HepG2 (cell line): ENCODE data around the gene FBXO8. TPM values are rescaled to one million over a fixed set of nuclear protein-coding genes. Genes with fewer than 3 reads are reported as not detected.

ENCODE experiments used
- ATAC-seq: fragments of 200-7000 bp; cut with Tn5 transposase; 3 replicates; pipeline ENCODE4 v1.9.1; 2020; ENCODE audit warnings: mild to moderate bottlenecking, moderate library complexity
- BruUV-seq: library from RNA; stranded (reverse); fragments of 400-500 nt; replicated peaks from 2 replicates; lab custom pipeline; 2021; lab: Mats Ljungman, UMichigan
- CTCF ChIA-PET: fragments of 300-600 bp; formaldehyde crosslinking; extraction: SDS; loops from one replicate; lab custom pipeline; 2021; ENCODE audit warnings: low total read pairs, inconsistent platforms, low intra/inter-chr PET ratio; lab: Yijun Ruan, JAX
- POLR2A ChIA-PET: fragments of 350-600 bp; sonication (Branson Sonifier 250); formaldehyde crosslinking; loops from one replicate; lab custom pipeline; 2020; ENCODE audit warnings: antibody characterized with exemption, inconsistent platforms; lab: Yijun Ruan, JAX
- DNase-seq: peaks from one replicate; pipeline ENCODE4 v3.0.0-alpha.2; 2015; ENCODE audit warnings: low spot score
- FAIRE-seq: peaks from 3 replicates; lab custom pipeline; 2011; peaks lifted over from hg19 to GRCh38; lab: Jason Lieb, UNC
- H2AFZ ChIP-seq: one replicate; pipeline ENCODE4 v1.6.1; 2011; ENCODE audit warnings: low read length, inconsistent platforms
- H3K27ac ChIP-seq: fragments of 300-600 bp; 3 replicates; pipeline ENCODE4 v1.8.0; 2011; ENCODE audit warnings: mixed run types, mild to moderate bottlenecking, mixed read lengths, low read length, inconsistent platforms; ENCODE audit not compliant: insufficient read depth; ENCODE audit errors: extremely low read length
- H3K27me3 ChIP-seq, 2 experiments: fragments of 200-600 bp in 1 of 2; 2 replicates in 1 of 2; 3 replicates in 1 of 2; pipeline versions ENCODE4 v1.6.0 to v1.8.0; 2011; ENCODE audit warnings: low read length in 2 of 2, mild to moderate bottlenecking in 2 of 2, moderate library complexity in 2 of 2, inconsistent platforms in 1 of 2; ENCODE audit not compliant: insufficient read depth in 2 of 2, control insufficient read depth in 1 of 2
- H3K36me3 ChIP-seq, 2 experiments: fragments of 200-600 bp in 1 of 2; replicated peaks in 1 of 2; 2 replicates in 1 of 2; 3 replicates in 1 of 2; pipeline versions ENCODE4 v1.5.1 to v1.8.0; 2011; ENCODE audit warnings: low read length in 2 of 2, inconsistent platforms in 1 of 2; ENCODE audit not compliant: insufficient read depth in 2 of 2, control insufficient read depth in 1 of 2
- H3K4me1 ChIP-seq: 2 replicates; pipeline ENCODE4 v1.5.1; 2012; ENCODE audit warnings: low read length, inconsistent platforms; ENCODE audit not compliant: insufficient read depth
- H3K4me2 ChIP-seq: 2 replicates; pipeline ENCODE4 v1.6.0; 2011; ENCODE audit warnings: low read depth, low read length, inconsistent platforms
- H3K4me3 ChIP-seq, 3 experiments: fragments of 200-600 bp in 1 of 3; sonication (generic), shearing (Covaris generic) in 1 of 3; replicated peaks in 1 of 3; 2 replicates each; pipeline ENCODE4 v1.5.1; 2011 to 2016; ENCODE audit warnings: low read length in 3 of 3, inconsistent platforms in 2 of 3, low read depth in 2 of 3, mild to moderate bottlenecking in 2 of 3, control low read depth in 1 of 3, mixed read lengths in 1 of 3; ENCODE audit not compliant: insufficient read depth in 1 of 3
- H3K79me2 ChIP-seq: one replicate; pipeline ENCODE4 v1.6.1; 2011; ENCODE audit warnings: low read length, inconsistent platforms; ENCODE audit not compliant: insufficient read depth
- H3K9ac ChIP-seq: 2 replicates; pipeline ENCODE4 v1.6.0; 2011; ENCODE audit warnings: mild to moderate bottlenecking, low read depth, low read length, inconsistent platforms; ENCODE audit not compliant: insufficient read depth
- H3K9me3 ChIP-seq: 2 replicates; pipeline ENCODE4 v1.5.1; 2012; ENCODE audit warnings: mild to moderate bottlenecking, low read length
- H4K20me1 ChIP-seq: 2 replicates; pipeline ENCODE4 v1.6.0; 2011; ENCODE audit warnings: inconsistent platforms, mild to moderate bottlenecking, low read length, moderate library complexity; ENCODE audit not compliant: insufficient read depth
- EED ChIP-seq: sonication (generic); formaldehyde crosslinking; IDR thresholded peaks from 2 replicates; pipeline ENCODE4 v1.5.0; 2020; ENCODE audit warnings: mild to moderate bottlenecking, missing genetic modification reagents
- HINFP ChIP-seq: sonication (generic); formaldehyde crosslinking; IDR thresholded peaks from 2 replicates; pipeline ENCODE4 v1.4.0; 2020; ENCODE audit warnings: low read depth, mild to moderate bottlenecking, missing genetic modification reagents
- KDM1A ChIP-seq: IDR thresholded peaks from 2 replicates; pipeline ENCODE4 v1.6.1; 2016; ENCODE audit warnings: missing compliant biosample characterization
- MBD4 ChIP-seq: IDR thresholded peaks from 2 replicates; pipeline ENCODE4 v1.6.1; 2012; ENCODE audit warnings: low read length, inconsistent platforms, borderline replicate concordance
- ZNF101 ChIP-seq: sonication (generic); formaldehyde crosslinking; IDR thresholded peaks from 2 replicates; pipeline ENCODE4 v1.4.0; 2020; ENCODE audit warnings: mild to moderate bottlenecking, low read depth, missing genetic modification reagents, borderline replicate concordance
- ZNF354B ChIP-seq: sonication (generic); formaldehyde crosslinking; IDR thresholded peaks from 2 replicates; pipeline ENCODE4 v1.8.0; 2022; ENCODE audit warnings: mild to moderate bottlenecking, missing genetic modification reagents
- ZNF83 ChIP-seq: sonication (generic); formaldehyde crosslinking; IDR thresholded peaks from 2 replicates; pipeline ENCODE4 v1.4.0; 2020; ENCODE audit warnings: missing genetic modification reagents, mild to moderate bottlenecking, borderline replicate concordance
- WGBS: methylation state at CpG from one replicate; pipeline ENCODE4 v1.1.6; 2017; ENCODE audit warnings: low lambda C conversion rate; 5-methylcytosine and 5-hydroxymethylcytosine counted together
- in situ Hi-C: cut with HindIII; loops from 2 replicates; pipeline ENCODE4 v1.10.0; 2017; ENCODE audit warnings: low pct_unique_long_range_greater_than_20kb; ENCODE audit not compliant: extremely low pct_ligation_motif_present
- intact Hi-C: fragments of 100-400 bp; cut with micrococcal nuclease; formaldehyde crosslinking; loops from one replicate; pipeline ENCODE4 v1.10.0; 2022; ENCODE audit not compliant: unreplicated experiment
- polyA plus RNA-seq, 8 experiments: library from polyadenylated mRNA; depleted of rRNA in 3 of 8; stranded (reverse) in 7 of 8; unstranded in 1 of 8; fragments of >200 nt; fragmentation: Illumina TruSeq in 4 of 8; extraction: Trizol in 4 of 8; gene quantifications; 2 replicates each; pipeline versions ENCODE4 v1.2.1 to v1.2.3, GENCODE V29; 2011 to 2016; ENCODE audit warnings: low read depth in 4 of 8, missing spikeins in 1 of 8, mixed read lengths in 1 of 8; ENCODE audit not compliant: insufficient read depth in 1 of 8
- total RNA-seq, 5 experiments: library from RNA; depleted of rRNA; stranded (reverse); fragments of >200 nt; fragmentation: Illumina TruSeq; extraction: Trizol; gene quantifications; 2 replicates each; pipeline ENCODE4 v1.2.3, GENCODE V29; 2016; ENCODE audit warnings: low read depth in 1 of 5
- TF ChIP-seq, protein P1 (sequence below): sonication (generic); formaldehyde crosslinking; IDR thresholded peaks from 2 replicates; pipeline ENCODE4 v1.4.0; 2020; ENCODE audit warnings: mild to moderate bottlenecking, missing genetic modification reagents, borderline replicate concordance
- TF ChIP-seq, protein P2 (sequence below): sonication (generic); formaldehyde crosslinking; IDR thresholded peaks from 2 replicates; pipeline ENCODE4 v1.4.0; 2020; ENCODE audit warnings: missing genetic modification reagents

The FBXO8 gene
- total and polyA plus RNA-seq, 2 of the 13 experiments (the other 11 are each of a cell fraction or from before 2014, with no cell fraction given): 11.7 to 15.2 TPM

GRCh38 chr4:174225349-174226049, 58.0 kb downstream of the FBXO8 start:
- Histone ChIP-seq H3K4me3 (no peak overlapping the region), H2AFZ (no peak overlapping the region), H3K4me2 (peak overlapping the region; percentile 33; the same call in 1 of the 2 replicates), H3K4me1 (no peaks in the 10 kb centered on the region), H3K27ac (no peak overlapping the region), H3K36me3 (no peaks in the 10 kb centered on the region), H3K27me3 (no peaks in the 10 kb centered on the region; a peak in 1 of 5 replicates), H4K20me1 (no peaks in the 10 kb centered on the region), H3K79me2 (no peaks in the 10 kb centered on the region), H3K9ac (no peak overlapping the region), H3K9me3 (no peaks in the 10 kb centered on the region)
- CTCF ChIA-PET: no interaction called here
- peak; percentile 90 for ATAC-seq
- intact Hi-C loops (no loop called here), in situ Hi-C loops (loop anchor here (5.0 kb wide), 1 partner anchor 97 kb away; no protein-coding TSS in a partner anchor)
- TF ChIP-seq KDM1A (CRISPR knock-in tag): no peak
- TF ChIP-seq EED: no peak
- no peak for TF ChIP-seq ZNF101 (CRISPR knock-in tag)
- no peak for TF ChIP-seq HINFP
- TF ChIP-seq, protein P1, sequence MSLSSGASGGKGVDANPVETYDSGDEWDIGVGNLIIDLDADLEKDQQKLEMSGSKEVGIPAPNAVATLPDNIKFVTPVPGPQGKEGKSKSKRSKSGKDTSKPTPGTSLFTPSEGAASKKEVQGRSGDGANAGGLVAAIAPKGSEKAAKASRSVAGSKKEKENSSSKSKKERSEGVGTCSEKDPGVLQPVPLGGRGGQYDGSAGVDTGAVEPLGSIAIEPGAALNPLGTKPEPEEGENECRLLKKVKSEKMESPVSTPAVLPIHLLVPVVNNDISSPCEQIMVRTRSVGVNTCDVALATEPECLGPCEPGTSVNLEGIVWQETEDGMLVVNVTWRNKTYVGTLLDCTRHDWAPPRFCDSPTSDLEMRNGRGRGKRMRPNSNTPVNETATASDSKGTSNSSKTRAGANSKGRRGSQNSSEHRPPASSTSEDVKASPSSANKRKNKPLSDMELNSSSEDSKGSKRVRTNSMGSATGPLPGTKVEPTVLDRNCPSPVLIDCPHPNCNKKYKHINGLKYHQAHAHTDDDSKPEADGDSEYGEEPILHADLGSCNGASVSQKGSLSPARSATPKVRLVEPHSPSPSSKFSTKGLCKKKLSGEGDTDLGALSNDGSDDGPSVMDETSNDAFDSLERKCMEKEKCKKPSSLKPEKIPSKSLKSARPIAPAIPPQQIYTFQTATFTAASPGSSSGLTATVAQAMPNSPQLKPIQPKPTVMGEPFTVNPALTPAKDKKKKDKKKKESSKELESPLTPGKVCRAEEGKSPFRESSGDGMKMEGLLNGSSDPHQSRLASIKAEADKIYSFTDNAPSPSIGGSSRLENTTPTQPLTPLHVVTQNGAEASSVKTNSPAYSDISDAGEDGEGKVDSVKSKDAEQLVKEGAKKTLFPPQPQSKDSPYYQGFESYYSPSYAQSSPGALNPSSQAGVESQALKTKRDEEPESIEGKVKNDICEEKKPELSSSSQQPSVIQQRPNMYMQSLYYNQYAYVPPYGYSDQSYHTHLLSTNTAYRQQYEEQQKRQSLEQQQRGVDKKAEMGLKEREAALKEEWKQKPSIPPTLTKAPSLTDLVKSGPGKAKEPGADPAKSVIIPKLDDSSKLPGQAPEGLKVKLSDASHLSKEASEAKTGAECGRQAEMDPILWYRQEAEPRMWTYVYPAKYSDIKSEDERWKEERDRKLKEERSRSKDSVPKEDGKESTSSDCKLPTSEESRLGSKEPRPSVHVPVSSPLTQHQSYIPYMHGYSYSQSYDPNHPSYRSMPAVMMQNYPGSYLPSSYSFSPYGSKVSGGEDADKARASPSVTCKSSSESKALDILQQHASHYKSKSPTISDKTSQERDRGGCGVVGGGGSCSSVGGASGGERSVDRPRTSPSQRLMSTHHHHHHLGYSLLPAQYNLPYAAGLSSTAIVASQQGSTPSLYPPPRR (CRISPR knock-in tag): no peak
- TF ChIP-seq ZNF83 (CRISPR knock-in tag): no peak
- no peak for TF ChIP-seq MBD4
- no peak for TF ChIP-seq ZNF354B (CRISPR knock-in tag)
- TF ChIP-seq, protein P2, sequence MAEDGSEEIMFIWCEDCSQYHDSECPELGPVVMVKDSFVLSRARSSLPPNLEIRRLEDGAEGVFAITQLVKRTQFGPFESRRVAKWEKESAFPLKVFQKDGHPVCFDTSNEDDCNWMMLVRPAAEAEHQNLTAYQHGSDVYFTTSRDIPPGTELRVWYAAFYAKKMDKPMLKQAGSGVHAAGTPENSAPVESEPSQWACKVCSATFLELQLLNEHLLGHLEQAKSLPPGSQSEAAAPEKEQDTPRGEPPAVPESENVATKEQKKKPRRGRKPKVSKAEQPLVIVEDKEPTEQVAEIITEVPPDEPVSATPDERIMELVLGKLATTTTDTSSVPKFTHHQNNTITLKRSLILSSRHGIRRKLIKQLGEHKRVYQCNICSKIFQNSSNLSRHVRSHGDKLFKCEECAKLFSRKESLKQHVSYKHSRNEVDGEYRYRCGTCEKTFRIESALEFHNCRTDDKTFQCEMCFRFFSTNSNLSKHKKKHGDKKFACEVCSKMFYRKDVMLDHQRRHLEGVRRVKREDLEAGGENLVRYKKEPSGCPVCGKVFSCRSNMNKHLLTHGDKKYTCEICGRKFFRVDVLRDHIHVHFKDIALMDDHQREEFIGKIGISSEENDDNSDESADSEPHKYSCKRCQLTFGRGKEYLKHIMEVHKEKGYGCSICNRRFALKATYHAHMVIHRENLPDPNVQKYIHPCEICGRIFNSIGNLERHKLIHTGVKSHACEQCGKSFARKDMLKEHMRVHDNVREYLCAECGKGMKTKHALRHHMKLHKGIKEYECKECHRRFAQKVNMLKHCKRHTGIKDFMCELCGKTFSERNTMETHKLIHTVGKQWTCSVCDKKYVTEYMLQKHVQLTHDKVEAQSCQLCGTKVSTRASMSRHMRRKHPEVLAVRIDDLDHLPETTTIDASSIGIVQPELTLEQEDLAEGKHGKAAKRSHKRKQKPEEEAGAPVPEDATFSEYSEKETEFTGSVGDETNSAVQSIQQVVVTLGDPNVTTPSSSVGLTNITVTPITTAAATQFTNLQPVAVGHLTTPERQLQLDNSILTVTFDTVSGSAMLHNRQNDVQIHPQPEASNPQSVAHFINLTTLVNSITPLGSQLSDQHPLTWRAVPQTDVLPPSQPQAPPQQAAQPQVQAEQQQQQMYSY (CRISPR knock-in tag): peak; percentile 57; the same call in 1 of the 2 replicates
- POLR2A ChIA-PET: no interaction called here
- BruUV-seq: no TSS peak
- no peak for FAIRE-seq
- no peak for DNase-seq
- WGBS: 4% methylated on average over 9 of the region's 9 CpGs
